Upper lobe of right lung (tissue), 1 donor: ENCODE results near the gene KIF6. TPM values are rescaled to one million over a fixed set of nuclear protein-coding genes. Genes with fewer than 3 reads are reported as not detected.
A peak's percentile ranks its signal among the peaks of the same experiment; 100 is the strongest.

Experiments used
- ATAC-seq: fragments of 200-7000 bp; cut with Tn5 transposase; one replicate; pipeline ENCODE4 v1.9.1; 2020; ENCODE audit warnings: mild to moderate bottlenecking, moderate library complexity
- DNase-seq: peaks from one replicate; pipeline ENCODE4 v3.0.0-alpha.2; 2020
- H3K27ac ChIP-seq: fragments of 200-600 bp; one replicate; pipeline ENCODE4 v1.8.0; 2022
- H3K27me3 ChIP-seq: fragments of 200-600 bp; one replicate; pipeline ENCODE4 v1.8.0; 2022; ENCODE audit warnings: mild to moderate bottlenecking
- H3K36me3 ChIP-seq: fragments of 200-600 bp; one replicate; pipeline ENCODE4 v1.8.0; 2022
- H3K4me1 ChIP-seq: fragments of 200-600 bp; one replicate; pipeline ENCODE4 v1.8.0; 2022
- H3K4me3 ChIP-seq: fragments of 200-600 bp; one replicate; pipeline ENCODE4 v1.8.0; 2022; ENCODE audit warnings: mild to moderate bottlenecking
- H3K9me3 ChIP-seq: fragments of 200-600 bp; one replicate; pipeline ENCODE4 v1.8.0; 2022
- intact Hi-C: fragments of 100-400 bp; cut with DNase I; formaldehyde crosslinking; loops from one replicate; pipeline ENCODE4 v1.11.0; 2022
- total RNA-seq: library from RNA; stranded (reverse); fragmentation: NEBNext Ultra II Directional; extraction: Animal tissue kit (Norgen Biotek cat#: 25700); gene quantifications from one replicate; pipeline ENCODE4 v1.2.1, GENCODE V29; 2021
- TF ChIP-seq, protein P1 (sequence below): fragments of 200-600 bp; IDR thresholded peaks from one replicate; pipeline ENCODE4 v1.8.0; 2022; ENCODE audit warnings: antibody characterized with exemption
- donor health status: DM: no; HTN: yes; CAD: no; lungs with severe emphysema.

KIF6 gene
- total RNA-seq, 1 donor from 2014 or later = 0.49 TPM

DNA sequence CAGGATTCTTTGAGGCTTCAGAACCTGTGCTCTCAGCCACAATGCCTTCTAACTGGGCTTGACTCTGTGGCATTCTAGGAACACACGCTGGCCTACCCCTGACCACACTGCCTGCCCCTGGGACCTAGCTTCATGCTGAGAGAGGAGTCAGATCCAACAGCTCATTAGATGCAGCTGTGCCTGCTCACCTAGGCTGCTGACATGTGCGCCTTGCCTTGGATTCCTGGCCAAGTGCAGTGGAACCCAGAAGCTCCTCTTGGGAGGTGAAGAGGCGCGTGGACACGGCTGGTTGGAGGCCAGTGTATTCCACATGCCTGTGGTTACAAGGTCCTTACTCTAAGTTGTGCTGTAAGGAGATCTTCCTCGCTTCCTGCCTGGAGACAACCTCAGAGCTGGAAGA, 378.0 kb downstream of the KIF6 start:
- no peaks in the 10 kb centered on the region for H3K9me3 ChIP-seq
- no peak for DNase-seq
- H3K4me3 ChIP-seq = no peak overlapping the region
- TF ChIP-seq, protein P1, sequence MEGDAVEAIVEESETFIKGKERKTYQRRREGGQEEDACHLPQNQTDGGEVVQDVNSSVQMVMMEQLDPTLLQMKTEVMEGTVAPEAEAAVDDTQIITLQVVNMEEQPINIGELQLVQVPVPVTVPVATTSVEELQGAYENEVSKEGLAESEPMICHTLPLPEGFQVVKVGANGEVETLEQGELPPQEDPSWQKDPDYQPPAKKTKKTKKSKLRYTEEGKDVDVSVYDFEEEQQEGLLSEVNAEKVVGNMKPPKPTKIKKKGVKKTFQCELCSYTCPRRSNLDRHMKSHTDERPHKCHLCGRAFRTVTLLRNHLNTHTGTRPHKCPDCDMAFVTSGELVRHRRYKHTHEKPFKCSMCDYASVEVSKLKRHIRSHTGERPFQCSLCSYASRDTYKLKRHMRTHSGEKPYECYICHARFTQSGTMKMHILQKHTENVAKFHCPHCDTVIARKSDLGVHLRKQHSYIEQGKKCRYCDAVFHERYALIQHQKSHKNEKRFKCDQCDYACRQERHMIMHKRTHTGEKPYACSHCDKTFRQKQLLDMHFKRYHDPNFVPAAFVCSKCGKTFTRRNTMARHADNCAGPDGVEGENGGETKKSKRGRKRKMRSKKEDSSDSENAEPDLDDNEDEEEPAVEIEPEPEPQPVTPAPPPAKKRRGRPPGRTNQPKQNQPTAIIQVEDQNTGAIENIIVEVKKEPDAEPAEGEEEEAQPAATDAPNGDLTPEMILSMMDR = no peak
- no peaks in the 10 kb centered on the region for H3K36me3 ChIP-seq
- H3K4me1 ChIP-seq = peaks cover 11% of the 10 kb centered on the region
- H3K27ac ChIP-seq = no peak overlapping the region
- intact Hi-C loops = no loop called here
- no peak for ATAC-seq
- H3K27me3 ChIP-seq = no peaks in the 10 kb centered on the region

GRCh38 chr6:39344821-39345280, 380.4 kb downstream of the KIF6 start:
- ATAC-seq = peak; percentile 65
- Histone ChIP-seq H3K4me1 (peaks cover 24% of the 10 kb centered on the region), H3K27me3 (no peaks in the 10 kb centered on the region), H3K4me3 (peak overlapping the region; percentile 10), H3K9me3 (no peaks in the 10 kb centered on the region), H3K27ac (peak overlapping the region; percentile 58), H3K36me3 (no peaks in the 10 kb centered on the region)
- intact Hi-C loops = no loop called here
- TF ChIP-seq, protein P1 = no peak
- no peak for DNase-seq

GRCh38 chr6:39343396-39343870, 381.8 kb downstream of the KIF6 start:
- peaks cover 35% of the 10 kb centered on the region for H3K4me1 ChIP-seq
- TF ChIP-seq, protein P1 = no peak
- no peaks in the 10 kb centered on the region for H3K27me3 ChIP-seq
- ATAC-seq = no peak
- intact Hi-C loops = no loop called here
- no peaks in the 10 kb centered on the region for H3K36me3 ChIP-seq
- peak overlapping the region; percentile 30 for H3K27ac ChIP-seq
- H3K4me3 ChIP-seq = no peak overlapping the region
- DNase-seq = no peak
- no peaks in the 10 kb centered on the region for H3K9me3 ChIP-seq

GRCh38 chr6:39342692-39343395, 382.4 kb downstream of the KIF6 start:
- ATAC-seq (no peak), DNase-seq (no peak)
- no peaks in the 10 kb centered on the region for H3K36me3 ChIP-seq
- H3K4me1 ChIP-seq = peaks cover 35% of the 10 kb centered on the region
- H3K27ac ChIP-seq = peak overlapping the region; percentile 30
- intact Hi-C loops = no loop called here
- no peaks in the 10 kb centered on the region for H3K27me3 ChIP-seq
- TF ChIP-seq, protein P1 = no peak
- no peak overlapping the region for H3K4me3 ChIP-seq
- no peaks in the 10 kb centered on the region for H3K9me3 ChIP-seq

- no peaks in the 10 kb centered on the region for H3K36me3 ChIP-seq
- H3K27ac ChIP-seq = no peak overlapping the region
- peaks cover 35% of the 10 kb centered on the region for H3K4me1 ChIP-seq
- intact Hi-C loops = no loop called here
- DNase-seq = no peak
- TF ChIP-seq, protein P1 = no peak
- H3K4me3 ChIP-seq = no peak overlapping the region
- no peak for ATAC-seq
- H3K9me3 ChIP-seq = no peaks in the 10 kb centered on the region
- no peaks in the 10 kb centered on the region for H3K27me3 ChIP-seq
These were observed 383.3 kb downstream of the KIF6 start for GRCh38 chr6:39341937-39342336.
